T-helper 22 cell (primary cell): ENCODE data around the gene DEGS2.

Experiments
- DNase-seq: peaks from one replicate; pipeline ENCODE4 v3.0.0-alpha.2; 2020; ENCODE audit warnings: low read depth

DEGS2 gene

DNA sequence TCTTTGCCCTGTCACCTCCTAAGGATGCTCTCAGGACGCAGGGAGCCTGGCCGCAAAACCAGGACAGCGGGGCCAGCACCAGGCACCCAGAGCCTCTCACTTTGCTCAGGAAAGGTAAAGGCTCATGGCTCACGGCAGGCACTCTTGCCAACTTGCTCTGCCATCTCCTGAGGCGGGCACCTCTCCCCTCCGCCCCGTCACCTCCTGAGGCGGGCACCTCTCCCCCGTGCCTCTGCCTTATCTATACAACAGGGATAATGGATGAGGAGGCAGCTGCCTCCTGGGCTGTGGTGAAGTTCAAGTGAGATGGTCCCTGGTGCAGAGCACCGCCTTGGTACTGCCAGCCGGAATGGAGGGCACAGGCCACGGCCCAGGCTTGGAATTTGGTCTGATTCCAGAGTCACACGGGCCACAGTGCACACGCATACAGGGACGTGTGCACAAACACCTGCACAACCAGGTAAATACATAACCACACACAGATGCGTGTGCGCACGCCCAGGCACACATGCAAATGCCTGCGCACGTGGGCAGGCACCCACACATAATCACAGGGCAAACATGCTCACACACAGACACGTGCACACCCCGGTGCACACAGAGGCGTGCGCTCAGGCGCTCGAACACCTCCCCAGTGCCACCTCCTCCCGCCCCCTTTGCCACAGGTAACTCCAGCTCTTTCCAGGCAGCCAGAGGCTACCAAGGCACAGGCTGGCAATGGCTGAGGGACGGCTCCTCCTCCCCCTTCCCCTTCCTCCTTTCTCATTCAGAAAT is 11.6 kb downstream of the DEGS2 start:
- no peak for DNase-seq

DNA sequence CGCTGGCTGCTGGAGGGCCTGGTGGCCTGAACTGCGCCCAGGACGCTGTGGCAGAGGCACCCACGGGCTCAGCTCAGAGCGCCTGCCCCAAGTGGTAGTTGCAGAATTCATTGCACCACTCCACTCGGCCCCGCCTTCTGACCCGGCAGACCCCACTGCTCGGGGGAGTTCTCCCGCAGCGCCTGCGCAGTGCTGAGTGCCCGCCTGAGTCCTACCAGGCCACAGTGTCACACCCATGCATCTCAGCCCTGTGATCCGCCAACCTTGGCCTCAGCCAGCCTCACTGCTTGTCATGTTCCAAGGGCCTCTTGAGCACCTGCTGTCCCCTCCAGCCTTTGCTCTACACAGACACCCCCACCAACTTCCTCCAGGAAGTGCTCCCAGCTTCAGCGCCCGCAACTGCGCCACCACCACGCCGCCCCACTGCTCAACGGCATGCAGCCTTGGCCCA is 12.2 kb downstream of the DEGS2 start:
- DNase-seq = peak; percentile 45

DNA sequence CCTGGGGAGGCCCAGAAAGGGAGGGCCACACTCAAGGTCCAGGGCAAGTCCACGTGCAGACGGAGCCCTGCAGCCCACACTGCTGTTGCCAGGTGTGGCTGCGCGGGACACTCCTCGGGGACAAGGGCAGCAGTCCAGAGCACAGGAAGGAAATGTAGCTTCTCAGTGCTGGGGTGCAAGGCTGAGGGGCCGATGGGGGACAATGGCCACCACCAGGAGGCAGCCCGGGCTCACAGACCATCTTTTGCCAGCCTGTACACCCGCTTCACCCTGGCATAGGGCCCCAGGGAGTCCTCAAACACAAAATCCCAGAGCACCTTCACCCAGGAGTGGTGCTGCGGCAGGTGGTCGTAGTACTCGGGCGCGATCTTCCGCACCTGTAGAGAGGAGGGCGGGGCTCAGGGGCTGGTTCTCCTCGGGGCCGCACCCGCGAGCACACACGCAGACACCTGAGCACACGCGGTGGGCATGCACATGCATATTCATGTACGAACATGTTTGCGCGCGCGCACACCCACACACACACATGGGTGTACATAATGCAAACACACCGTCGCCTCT is 12.8 kb downstream of the DEGS2 start:
- DNase-seq = no peak

DNA sequence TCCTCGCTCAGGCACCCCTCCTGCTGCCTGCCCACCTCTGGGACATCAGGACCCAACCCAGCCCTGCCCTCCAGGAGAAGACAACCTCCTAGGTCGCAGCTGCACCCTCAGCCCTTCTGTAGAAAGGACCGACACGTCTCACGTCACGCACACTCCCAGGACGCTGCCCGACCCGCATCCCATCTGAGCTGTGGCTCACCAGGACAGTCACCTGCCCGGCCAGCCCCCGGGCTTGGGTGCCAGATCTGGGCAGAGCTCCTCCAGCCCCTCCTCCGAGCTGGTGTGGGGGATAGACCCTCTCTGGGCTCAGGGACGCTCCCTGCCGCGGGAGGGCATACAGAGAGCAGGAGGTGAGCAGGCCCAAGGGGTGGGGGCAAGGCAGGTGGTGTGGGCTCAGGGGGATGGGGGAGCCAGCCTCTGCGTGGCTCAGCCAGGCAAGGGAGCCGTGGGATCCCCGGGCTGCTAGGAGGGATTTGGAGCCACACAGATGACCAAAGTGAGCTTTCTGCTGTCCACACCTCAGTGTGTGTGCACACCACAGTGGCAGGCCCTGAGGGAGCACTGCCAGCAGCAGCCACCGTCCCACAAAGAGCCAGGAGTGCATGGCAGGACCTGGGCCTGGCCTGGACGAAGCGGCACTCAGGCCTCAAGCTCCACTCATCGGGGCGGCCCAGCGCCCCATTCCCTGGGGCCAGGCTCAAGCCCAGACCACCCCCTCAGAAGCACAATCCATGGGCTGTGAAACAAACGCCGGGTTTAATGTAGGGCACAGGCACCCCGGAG is 13.6 kb downstream of the DEGS2 start:
- no peak for DNase-seq

DNA sequence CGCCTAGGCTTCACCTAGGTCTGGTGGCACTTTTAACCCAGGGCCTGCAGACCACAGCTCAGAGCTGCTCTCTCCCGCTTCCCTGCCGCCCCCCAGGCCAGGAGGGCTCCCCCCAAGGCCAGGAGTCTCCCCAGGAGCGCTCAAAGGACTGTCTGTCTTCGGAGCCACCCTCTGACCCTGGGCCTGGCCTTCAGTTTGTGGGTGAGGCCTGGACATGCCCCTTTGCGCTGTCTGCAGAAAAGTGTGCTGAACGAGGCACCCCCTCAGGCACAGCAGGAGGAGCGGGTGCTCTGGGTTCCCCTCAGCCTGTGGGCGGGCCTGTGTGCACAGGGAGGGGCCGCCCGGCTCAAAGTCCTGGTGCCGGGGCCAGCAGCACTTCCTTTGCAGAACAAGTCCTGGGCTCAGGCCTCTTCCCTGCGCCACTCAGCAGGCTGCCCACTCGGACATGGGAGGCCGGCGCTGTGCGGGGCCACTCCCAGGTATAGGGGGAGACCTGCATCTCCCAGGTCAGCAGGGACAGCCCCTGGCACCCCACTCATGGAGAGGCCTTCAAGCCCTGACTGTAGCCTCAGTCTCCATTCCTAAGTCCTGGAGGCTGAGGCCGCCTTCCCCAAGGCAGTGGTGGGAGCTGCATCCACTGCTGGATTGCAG is 14.3 kb downstream of the DEGS2 start:
- DNase-seq = no peak

DNA sequence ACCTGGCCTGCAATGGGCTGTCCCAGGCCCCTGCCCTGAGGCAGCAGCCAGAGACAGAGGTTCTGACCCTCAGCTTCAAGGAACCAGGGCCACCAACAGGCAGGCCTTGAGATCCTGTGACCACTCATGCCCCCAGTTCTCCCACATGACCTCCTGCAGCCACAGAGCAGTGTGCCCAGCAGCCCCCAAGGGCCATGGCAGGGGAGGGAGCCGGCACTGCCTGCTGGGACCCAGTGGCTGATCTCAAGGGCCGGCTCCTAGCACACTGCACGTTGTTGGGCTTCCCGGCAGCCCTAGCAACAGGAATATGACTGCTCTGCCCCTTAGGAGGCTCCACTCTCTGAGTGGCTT is 14.8 kb downstream of the DEGS2 start:
- DNase-seq = no peak

DNA sequence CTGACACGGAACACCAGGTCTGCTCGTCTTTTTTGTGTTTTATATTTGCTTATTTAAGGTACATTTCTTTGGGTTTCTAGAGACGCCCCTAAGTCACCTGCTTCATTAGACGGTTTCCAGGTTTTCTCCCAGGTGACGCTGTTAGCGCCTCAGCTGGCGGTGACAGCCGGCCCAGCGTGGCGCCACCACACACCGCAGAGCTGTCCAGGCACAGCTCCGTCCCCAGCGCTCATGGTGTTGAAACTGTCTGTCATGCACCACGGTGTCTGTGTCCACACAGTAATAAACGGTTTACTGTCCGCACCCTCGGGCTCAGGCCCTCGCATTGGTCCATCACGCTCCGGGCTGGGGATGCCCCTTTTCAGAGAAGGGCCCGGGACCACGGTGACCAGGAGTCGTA is 15.5 kb downstream of the DEGS2 start:
- no peak for DNase-seq

DNA sequence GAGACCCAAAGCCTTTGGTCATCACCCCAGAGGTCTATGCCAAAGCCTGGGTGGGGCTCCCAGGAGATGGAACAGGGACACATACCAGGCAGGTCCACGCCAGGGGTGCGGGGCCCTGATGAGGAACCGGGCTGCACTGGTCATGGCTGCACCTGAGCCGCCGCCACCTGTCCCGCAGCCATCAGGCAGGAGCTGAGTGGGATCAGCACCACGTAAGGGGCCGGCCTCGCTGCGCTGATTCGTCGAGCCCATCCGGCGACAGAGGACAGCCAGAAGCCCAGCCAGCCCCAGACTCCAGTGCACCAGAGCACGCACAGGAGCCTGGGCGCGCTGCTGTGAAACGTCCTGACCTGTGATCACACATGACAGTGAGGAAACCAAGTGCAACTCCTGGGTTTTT is 15.9 kb downstream of the DEGS2 start:
- DNase-seq = no peak

DNA sequence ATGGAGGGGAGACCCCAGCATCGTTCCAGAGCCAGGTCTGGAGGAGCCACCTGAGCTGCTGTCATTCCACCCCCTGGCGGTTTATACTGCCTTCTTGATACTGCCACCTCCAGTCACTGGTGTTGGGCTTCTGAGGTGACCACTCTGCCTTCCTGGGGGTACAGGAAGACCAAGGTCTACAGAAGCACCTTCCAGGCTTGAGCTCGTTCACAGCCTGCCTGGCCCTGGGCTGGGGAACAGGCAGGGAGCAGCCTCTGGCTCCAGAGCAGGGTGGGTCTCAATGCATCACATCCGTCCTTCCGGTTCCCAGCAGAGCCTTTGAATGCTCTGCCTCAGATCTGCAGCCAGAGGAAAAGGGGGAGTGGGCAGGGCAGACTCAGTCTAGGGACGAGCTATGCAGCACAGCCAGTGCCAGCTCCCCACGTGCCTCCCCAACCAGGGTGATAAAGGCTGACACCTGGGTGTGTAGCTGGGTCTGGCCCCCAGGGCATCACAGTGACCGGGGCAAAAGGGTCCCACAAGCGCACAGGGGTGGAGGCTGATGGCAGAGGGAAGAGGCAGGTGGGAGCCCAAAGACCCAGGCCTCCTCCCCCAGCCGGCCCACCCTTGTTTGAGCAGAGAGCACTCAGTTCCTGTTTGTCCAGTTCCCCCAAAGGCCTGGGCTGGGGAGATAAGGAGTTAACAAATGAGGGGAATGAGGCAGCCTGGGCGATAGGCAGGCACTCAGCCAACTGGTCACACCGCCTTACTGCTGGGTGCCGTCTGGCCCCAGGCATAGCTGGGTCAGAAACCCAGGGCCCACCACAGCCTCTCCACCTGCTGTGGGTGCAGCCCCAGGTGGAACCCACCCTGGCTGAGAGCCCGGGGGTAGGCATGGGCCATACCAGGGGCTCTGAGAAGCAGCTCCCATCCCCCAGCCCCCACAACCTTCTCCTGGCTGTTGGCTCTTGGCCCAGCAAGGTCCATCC is 17.1 kb downstream of the DEGS2 start:
- no peak for DNase-seq

DNA sequence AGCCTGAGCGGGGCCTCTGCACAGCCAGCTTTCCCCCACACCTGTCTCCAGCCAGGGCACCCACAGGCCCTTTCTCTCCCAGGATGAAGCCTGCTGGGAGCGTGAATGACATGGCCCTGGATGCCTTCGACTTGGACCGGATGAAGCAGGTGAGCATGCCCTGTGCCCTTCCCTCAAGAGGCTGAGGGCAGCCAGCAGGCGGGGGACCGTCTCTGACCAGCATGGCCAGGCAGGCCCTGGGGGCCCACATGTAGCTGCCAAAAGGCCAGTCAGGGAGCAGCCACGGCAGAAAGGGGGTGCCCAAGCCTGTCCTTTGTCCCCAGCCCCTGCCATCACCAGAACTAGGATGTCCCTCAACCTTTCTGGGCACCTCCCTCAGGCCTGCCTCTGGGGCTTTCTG is 18.3 kb downstream of the DEGS2 start:
- no peak for DNase-seq

DNA sequence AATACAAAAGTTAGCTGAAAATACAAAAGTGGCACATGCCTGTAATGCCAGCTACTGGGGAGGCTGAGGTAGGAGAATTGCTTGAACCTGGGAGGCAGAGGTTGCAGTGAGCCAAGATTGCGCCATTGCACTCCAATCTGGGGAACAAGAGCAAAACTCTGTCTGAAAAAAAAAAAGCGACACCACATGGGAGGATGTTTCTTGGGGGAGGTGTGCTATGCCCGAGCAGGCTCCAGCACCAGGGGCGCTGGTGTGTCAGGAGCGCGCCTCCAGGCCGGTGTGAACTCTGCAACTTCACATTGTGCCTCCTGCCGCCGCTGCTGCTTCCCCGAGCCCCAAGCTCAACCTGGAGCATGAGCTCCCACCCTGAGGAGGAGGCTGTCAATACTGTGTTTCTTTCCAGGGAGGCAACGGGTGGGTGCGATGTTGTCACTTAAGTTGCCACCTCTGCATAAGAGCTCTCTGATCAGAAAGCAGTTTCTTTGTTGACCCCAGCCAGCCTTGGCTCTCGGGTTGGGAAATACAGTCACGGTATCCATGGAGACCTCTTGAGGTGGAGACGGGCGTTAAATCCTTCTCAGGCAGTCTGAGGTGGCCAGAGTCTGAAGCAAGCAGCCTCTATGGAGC is 18.9 kb downstream of the DEGS2 start:
- DNase-seq = no peak

DNA sequence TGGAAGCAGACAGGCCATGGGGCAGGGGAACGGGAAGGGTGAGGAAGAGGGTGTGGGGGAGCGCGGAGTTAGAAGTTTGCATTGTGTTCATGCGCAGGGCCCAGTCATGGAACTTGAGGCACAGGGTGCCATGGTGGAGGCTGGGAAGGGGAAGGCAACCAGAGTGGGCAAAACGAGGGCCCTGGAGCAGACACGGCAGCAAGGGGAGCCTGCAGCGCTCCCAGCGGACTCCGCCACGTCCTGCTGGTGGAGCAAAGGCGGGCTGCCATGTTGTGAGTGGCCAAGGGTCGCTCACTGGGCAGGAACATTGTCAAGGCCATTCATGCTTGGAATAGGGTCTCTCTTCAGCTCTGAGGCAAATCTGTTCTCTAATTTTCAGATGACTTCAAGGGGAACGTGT is 20.5 kb downstream of the DEGS2 start:
- DNase-seq = no peak

DNA sequence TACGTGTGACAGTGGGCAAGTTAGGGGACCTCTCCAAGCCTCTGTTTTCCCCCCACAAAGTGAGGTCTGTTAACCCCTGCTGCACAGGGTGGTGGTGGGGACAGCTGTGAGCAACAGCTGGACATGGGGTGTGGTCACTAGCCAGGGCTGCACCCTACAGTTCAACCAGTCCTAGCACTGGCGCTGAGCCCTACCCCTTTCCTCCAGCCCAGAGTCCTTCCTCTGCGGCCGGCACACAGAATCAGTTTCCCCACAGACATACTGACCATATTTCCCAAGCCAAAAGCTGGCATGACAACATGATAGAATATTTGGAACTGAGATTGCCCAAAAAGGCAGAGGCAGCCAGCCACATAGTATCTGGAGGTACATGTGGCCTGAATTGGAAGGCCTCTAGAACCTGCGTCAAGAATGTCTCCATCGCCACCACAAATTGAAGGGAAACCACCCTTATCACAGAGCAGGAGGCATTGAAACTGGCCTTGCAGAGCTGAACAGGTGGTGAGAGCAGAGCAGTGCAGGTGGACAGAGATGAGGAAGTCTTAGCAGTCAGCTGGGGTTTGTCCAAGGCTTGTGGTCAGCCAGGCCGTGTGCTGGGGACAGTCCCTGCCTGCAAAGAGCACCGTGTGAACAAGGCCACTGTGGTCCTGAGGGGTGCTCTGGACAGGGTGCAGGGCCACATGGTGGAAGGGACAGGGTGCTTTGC is 21.2 kb downstream of the DEGS2 start:
- DNase-seq = no peak

DNA sequence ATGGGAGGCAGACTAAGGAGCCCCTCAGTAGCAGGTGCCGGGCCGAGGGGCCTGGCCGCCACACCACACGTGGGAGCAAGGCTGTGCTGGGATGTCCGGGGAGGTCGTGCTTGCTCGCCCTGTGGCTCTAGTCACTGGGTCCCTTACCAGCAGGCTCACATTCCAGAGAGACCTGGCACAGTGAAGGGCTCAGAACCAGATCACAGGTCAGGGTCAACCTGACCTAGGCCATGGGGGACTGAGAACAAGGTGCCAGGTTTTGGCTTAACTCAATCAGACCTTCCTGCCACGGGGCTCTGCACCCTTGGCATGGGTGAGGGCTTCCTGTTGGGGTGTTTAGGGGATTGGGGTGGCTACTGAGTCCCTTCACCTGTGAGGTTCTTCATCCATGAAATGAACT is 22.3 kb downstream of the DEGS2 start:
- no peak for DNase-seq

DNA sequence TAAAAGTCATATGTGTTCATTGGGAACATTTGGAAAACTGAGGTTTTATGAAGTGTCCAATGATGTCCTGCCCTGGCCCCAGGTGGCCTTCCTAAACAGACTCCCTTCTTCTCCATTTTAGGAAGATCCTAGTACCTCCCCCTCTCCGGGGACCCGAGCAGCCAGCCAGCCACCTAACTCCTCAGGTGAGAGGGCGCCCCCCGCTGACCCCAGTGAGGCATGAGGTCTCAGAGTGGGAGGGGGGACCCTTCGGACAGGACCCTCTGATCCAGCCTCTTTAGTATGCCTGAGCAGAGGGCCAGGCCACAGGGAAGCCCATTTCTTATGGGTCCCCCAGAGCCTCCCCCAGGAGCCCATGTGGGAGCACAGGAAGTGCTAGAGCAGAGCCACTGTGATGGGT is 23.7 kb downstream of the DEGS2 start:
- DNase-seq = no peak

DNA sequence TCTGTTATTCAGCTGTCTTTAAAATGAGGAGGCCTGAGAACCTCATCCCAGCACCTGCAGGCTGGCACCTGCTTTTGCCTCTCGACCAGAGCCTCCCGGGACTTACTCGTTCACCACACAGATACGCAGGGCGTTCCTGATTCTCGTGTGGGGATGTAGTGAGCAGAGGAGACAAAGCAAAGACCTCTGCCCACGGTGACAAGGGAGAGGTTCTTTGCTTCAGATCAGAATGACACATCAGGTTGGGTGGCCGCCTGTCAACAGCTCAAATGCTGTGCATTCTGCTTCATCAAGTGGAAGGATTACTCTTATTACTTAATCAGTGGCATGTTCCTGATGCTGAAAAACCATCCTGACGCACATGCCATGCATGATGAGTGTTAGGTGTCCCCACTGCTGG is 24.4 kb downstream of the DEGS2 start:
- no peak for DNase-seq

DNA sequence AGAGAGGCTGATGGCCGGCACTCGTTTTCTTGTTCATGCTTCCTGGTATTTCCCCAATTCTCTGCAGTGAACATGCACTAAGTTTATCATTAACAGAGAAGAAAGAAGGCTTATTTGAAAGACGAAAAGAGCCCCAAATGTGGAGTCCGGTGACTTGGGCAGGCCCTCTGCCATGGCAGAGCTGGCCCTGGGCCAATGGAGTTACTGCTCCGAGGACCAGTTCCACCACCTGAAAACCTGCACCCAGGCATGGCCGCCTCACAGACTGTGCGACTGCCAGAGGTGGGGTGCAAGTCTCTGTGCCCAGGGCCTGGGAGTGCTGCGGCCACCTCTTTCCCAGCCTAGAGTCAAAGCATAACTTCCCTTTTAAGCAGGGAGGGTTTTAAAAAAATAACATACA is 24.9 kb downstream of the DEGS2 start:
- DNase-seq = no peak

DNA sequence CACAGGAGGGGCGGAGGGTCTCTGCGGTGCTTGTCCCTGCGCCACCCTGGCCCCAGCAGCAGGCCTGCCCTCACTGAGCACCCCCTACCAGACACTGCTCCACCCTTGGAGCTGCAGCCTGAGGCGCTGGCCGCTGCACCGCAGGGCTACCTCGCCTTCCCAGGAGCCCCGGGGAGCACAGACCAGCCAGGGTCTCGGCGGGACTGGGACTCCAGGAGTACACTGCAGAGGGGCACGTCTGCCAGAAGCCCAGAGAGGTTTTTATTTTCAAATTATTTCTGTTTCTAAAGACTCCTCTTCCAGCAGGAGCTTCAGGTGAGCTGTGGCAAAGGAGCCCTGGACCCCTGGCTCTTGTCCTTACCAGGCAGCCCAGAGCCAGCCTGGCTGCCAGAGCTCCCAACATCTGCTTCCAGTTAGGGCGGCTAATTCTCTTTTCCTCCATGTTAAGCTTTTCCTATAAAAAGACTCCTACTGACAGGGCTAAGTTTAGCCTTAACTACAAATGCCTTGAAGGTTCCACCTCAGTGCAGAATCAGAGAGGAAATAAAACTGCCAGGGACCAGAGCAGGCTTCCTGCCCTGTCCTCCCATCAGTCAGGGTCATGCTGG is 26.4 kb downstream of the DEGS2 start:
- DNase-seq = no peak

DNA sequence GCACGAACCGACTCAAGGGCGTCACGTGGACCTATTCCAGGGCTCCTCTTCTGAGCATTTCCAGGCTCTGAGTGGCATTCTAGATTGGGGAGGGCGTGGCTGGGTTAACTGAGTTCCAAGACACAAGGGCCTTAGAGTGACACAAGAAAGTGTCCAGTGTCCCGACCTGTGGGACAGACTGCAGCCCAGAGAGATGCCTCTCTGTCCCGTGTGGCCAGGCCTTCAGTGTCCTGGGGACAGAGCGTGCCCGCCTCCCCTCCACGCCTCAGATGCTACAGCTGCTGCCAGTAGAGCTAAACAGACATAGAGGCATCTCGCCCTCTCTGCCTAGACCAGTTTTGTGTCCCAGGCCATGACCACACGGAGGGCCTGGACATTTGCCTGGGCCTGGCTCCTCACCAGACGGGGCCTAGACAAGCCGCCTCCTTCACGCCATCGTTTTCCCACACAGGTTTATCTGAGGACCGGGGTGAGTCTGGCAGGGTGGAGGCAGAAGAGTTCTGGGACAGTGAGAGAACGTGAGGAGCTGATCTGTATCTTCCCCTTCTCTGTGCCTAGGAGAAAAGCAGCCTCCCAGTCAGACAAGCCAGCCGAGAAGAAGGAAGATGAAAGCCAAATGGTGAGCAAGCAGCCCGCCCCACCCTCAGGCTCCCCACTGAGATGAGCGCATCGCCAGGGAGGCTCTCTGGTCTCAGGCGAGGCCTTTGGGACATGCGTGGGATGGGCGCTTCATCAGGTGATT is 27.1 kb downstream of the DEGS2 start:
- DNase-seq = no peak
